UCSD-AML1 (cell line): ENCODE measurements around the gene KRTDAP.
A peak's percentile ranks its signal among the peaks of the same experiment; 100 is the strongest.

ENCODE experiments used
- DNase-seq: peaks from one replicate; lab custom pipeline; 2025; ENCODE audit not compliant: unreplicated experiment; lab: John Stamatoyannopoulos, UW

KRTDAP gene

DNA sequence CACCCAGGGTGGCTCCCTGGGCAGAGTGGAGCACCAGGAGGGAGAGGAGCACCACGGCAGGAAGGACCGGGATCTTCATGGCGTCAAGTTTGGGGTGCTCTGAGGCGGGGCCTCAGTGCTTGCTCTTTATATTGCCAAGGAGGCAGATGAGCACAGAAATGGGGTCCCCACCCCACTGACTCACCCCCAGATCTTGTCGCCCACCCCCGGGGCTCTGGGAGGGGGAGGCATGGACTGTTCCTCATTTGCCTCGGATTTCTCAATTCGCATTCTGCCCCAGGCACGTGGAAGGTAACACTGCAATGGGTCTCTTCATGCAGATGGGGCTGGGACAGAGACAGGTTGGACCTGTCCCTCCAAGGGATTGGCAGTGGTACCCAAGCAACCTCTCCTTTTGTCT lies at the start of gene KRTDAP:
Gene KRTDAP (minus strand): TSS at position 101 of the 400 bp plus-strand sequence. CDS start 22 bp downstream, at position 79.
- DNase-seq, result no peak

DNA sequence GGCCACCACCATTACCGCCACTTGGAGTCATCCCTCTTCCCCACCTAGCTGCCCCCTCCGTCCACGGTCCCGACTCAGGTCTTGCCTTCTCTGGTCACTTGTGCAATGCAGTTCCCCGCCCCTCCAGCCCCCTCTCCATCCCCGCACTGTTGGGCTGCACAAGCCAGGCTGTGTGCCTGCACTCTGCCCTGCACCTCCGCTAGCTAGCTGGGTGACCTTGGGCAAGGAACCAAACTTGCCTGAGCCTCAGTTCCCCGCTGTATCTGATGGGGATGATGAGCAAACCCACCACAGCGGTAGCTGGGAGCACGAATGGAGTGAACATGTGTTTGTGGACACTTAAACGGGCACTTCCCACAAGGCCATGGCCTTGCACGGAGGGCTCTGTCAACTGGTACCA lies 49.6 kb upstream of the KRTDAP start:
- no peak for DNase-seq

- no peak for DNase-seq
Measured at GRCh38 chr19:35539314-35539713, 49.0 kb upstream of the KRTDAP start.

DNA sequence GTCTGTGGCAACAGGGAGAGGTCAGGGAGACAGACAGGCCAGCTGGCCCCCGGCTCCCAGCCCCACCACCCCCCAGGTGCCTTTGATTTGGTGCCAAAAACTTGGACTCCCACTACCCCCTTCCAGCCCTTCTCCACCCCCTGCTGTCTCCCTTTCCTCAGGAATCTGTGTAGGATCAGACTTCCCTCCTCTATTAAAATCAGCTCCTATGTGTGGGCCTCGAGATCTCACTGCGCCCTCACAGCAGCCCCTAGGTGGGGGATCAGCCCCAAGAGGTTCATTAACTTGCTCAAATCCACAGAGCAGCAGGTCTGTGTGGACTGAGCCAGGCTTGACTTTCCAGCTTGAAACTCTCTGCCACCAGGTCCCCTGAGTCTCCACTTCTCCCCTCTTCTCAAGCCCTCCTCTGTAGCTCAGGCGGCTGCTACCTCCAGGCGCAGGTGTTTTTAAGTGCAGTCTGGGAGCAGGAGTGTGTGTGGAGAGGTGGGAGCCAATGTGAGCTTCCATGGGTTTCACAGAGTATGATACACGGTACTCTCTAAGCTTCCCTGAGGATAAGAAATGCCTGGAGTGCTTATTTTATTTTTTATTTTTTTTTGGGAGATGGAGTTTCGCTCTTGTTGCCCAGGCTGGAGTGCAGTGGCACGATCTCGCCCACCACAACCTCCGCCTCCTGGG lies 44.7 kb upstream of the KRTDAP start:
- DNase-seq, result no peak

DNA sequence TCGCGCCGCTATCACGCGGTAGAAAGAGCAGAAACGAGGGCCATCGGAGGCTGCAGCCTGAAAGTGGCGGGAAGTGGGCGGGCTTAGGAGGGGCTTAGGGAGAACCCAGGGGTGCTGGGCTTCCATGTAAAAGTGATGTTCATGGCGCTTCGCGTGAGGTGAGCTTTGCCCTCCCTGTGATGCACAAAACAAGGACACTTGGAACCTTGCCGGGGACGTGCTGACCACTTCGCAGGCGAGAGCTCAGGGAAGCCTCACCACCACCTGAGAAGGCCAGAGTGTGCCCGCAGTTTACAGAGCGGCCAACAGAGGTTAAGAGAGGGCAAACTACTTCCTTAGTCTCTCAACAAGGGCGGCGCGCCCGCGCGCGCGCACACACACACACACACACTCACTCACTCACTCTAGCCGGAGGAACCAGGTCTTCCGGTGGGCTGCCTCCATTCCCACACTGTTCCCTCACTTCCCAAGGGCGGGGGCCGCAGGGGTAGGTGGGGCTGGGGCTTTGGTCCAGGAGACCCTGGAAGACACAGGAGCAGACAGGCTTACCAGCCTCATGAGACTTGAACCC lies 43.6 kb upstream of the KRTDAP start:
- peak; percentile 62 for DNase-seq

GRCh38 chr19:35533201-35533821 lies 43.0 kb upstream of the KRTDAP start, which contains the start of gene GAPDHS:
Gene GAPDHS (plus strand): TSS chr19:35533456. CDS start chr19:35533528, 72 bp downstream.
- no peak for DNase-seq

DNA sequence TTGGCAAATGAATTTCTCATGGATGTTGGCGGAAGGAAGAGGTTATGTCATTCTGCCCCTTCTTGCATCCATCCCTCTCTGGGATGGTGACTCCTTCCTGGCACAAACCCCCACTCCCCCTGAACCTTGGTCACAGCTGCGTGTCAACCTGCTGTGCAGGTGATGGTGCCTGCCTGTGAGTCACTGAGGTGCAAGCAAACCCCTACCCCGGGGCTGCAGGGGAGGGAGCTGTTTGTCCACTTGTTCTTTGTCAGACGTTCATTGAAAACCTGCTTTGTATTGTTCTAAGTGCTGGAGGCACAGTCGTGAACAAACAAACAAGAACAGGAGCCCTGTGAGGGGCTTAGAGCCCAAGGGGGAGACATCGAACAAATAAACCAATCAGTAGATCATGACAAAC lies 41.0 kb upstream of the KRTDAP start:
- DNase-seq, result no peak

DNA sequence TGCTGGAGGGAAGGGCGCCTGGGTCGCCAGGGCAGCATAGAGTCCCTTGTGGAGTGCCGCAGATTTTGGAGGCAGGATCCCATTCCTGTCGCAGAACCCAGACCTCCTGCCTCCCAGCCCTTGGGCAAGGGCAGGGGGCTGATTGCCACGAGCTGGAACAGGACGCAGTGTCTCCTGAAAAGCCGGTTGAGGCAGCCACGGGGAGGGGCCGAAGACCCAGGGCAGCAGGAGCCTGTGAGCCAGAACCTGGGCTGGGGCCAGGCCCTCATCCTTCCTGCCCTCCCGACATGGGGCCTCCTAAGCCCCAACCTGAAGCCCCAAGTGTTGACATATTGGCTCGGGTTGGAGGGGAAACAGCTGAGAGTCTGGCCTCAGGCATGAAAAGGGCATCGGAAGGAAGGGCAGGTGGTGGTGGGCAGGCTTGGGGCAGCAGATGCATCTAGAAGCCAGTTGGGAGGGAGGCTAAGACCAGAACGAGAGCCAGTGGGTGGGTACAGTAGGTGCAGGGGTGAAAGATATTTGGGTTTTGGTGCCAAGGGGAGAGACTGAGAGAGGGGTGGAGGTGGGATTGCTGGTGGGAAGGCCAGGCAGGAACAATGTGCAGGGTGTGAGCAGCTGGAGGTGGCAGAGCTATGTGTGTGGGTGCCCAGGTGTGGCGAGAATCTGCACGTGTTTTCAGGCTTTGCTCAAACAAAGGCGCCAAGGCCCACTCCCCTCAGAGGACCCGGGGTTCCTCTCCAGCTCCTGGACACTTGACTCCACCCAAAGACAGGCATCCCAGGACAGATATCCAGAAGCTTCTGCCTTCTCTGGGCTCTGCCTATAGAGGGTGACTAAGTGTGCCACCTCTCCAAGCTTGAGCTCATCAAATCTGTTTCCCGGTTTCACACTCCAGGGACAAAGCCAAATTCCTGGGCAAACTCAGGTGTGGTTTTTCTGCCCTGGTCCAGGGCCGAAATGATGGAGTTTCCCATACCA lies 39.3 kb upstream of the KRTDAP start:
- no peak for DNase-seq

DNA sequence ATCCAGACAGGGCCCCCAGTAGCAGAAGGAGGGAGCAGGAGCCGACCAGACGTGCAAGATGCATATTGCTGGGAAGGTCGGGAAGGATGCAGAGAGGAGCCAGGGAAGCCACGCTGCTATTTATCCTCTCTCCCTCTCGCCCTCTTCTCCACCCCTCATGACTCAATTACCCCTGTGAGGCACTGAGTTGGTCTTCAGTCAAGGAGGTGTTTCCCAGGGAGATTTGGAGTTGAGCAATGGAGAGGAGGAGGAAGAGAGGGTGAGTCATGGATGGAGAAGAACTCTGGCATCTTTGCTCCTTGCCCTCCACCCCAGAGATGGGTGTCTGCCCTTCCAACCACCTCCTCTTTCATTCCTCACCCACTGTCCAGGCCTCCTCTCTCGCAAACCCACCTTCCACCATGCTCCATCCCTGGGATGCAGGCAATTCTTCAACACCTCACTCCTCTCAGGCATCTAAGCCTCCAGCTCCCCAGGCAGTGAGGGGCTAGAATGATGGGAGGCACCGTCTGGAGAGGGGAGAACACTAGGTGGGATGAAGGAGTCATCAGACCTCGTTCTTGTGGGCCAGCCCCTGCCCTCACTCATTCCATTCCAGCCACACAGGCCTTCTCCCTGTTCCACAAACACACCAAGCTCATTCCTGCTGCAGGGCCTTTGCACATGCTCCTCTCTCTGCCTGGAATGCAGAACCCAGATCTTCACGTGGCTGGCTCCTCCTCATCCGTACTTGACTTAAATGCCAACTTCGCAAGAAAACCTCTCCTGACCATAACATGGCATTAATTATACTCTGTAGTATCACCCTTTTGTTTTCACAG lies 38.2 kb upstream of the KRTDAP start, which contains the start of gene SBSN:
Gene SBSN (minus strand): TSS at position 94 of the 821 bp plus-strand sequence. CDS start 30 bp downstream, at position 64.
- DNase-seq, result no peak

GRCh38 chr19:35525873-35526272 lies 35.6 kb upstream of the KRTDAP start:
- no peak for DNase-seq

GRCh38 chr19:35524181-35524837 lies 34.0 kb upstream of the KRTDAP start:
- no peak for DNase-seq

GRCh38 chr19:35522745-35523327 lies 32.6 kb upstream of the KRTDAP start:
- no peak for DNase-seq

GRCh38 chr19:35521124-35521743 lies 31.0 kb upstream of the KRTDAP start:
- DNase-seq, result no peak

DNA sequence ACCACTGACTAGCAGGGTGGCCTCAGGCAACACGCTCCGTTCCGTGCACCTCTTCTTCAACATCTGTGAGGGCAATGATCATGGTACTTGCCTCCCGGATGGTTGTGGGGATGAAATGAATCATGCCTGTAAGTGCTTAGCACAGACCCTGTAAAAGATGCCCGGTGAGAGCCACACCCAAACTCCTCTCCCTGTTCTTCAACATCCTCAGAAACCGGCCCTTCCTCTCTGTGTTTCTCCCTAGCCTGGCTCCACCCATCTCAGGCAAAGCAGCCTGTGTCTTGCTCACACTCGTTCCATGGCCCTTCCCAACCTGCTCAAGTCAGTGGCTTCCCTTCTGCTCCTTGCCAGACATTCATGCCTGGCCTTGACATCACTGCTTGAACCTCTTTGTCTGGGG lies 29.0 kb upstream of the KRTDAP start:
- no peak for DNase-seq

DNA sequence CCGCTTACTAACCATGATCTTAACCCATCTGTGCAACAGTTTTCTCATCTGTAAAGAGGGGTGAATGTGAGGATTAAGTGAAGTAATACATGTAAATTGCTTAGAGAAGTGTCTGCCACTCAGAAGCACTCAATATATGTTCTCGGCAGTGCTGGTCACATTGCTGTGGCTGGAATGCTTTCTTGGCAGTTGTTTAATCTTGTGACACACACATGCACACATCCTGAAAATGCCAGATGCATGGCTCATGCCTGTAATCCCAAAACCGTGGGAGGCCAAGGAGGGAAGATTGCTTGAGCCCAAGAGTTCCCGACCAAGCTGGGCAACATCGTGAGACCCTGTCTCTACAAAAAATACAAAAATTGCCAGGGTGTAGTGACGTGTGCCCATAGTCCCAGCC lies 28.0 kb upstream of the KRTDAP start:
- DNase-seq, result no peak

- DNase-seq, result no peak
Measured at GRCh38 chr19:35517342-35517741, 27.1 kb upstream of the KRTDAP start.

GRCh38 chr19:35516310-35516709 lies 26.0 kb upstream of the KRTDAP start:
- no peak for DNase-seq

GRCh38 chr19:35514282-35514809 lies 24.1 kb upstream of the KRTDAP start:
- DNase-seq, result no peak
